ENCODE data around the gene RPL15. TPM values are rescaled to one million over a fixed set of nuclear protein-coding genes. Genes with fewer than 3 reads are reported as not detected.

The RPL15 gene
- total and polyA plus RNA-seq, 3 donors from 2014 or later = 783 to 1,993 (median 1,409) TPM

GRCh38 chr3:23964537-23965235, 47.8 kb downstream of the RPL15 start:
- intact Hi-C loops (cut with DNase I; ENCODE audit: low total_unique reads) = no loop called here
- no peaks in the 10 kb centered on the region for H3K27me3 ChIP-seq
- H3K9me3 ChIP-seq = no peaks in the 10 kb centered on the region
- no peaks in the 10 kb centered on the region for H3K4me1 ChIP-seq
- H3K4me3 ChIP-seq = no peak overlapping the region
- H3K36me3 ChIP-seq (ENCODE audit: low read depth, missing control alignments) = no peaks in the 10 kb centered on the region
- DNase-seq = no peak
- TF ChIP-seq CTCF (IDR thresholded peaks at IDR 0.05) (no peak), POLR2A (IDR thresholded peaks at IDR 0.05) (no peak)
- H3K27ac ChIP-seq = no peak overlapping the region
- WGBS, 2 donors = 81 to 85% methylated on average over 3 of the region's 3 CpGs

- DNase-seq = no peak
- no peak overlapping the region for H3K4me3 ChIP-seq
- TF ChIP-seq CTCF (IDR thresholded peaks at IDR 0.05) = no peak
- no peak for TF ChIP-seq POLR2A (IDR thresholded peaks at IDR 0.05)
- H3K27me3 ChIP-seq = no peaks in the 10 kb centered on the region
- no peak overlapping the region for H3K27ac ChIP-seq
- intact Hi-C loops (cut with DNase I; ENCODE audit: low total_unique reads) = no loop called here
- H3K4me1 ChIP-seq = no peaks in the 10 kb centered on the region
- WGBS, 2 donors = 89% methylated on average over 1 of the region's 1 CpG
- no peaks in the 10 kb centered on the region for H3K36me3 ChIP-seq (ENCODE audit: low read depth, missing control alignments)
- no peaks in the 10 kb centered on the region for H3K9me3 ChIP-seq
Measured at GRCh38 chr3:23966328-23966727, 49.4 kb downstream of the RPL15 start.

- no peaks in the 10 kb centered on the region for H3K27me3 ChIP-seq
- H3K4me3 ChIP-seq = no peak overlapping the region
- WGBS, 2 donors = 89 to 95% methylated on average over 5 of the region's 5 CpGs
- intact Hi-C loops (cut with DNase I; ENCODE audit: low total_unique reads) = no loop called here
- no peaks in the 10 kb centered on the region for H3K9me3 ChIP-seq
- no peaks in the 10 kb centered on the region for H3K4me1 ChIP-seq
- no peak overlapping the region for H3K27ac ChIP-seq
- H3K36me3 ChIP-seq (ENCODE audit: low read depth, missing control alignments) = no peaks in the 10 kb centered on the region
- TF ChIP-seq POLR2A (IDR thresholded peaks at IDR 0.05) = no peak
- no peak for TF ChIP-seq CTCF (IDR thresholded peaks at IDR 0.05)
- DNase-seq = no peak
Measured at GRCh38 chr3:23968463-23969184, 51.7 kb downstream of the RPL15 start.

GRCh38 chr3:23969393-23969792, 52.5 kb downstream of the RPL15 start:
- no peaks in the 10 kb centered on the region for H3K36me3 ChIP-seq (ENCODE audit: low read depth, missing control alignments)
- WGBS, 2 donors = 89 to 92% methylated on average over 4 of the region's 4 CpGs
- intact Hi-C loops (cut with DNase I; ENCODE audit: low total_unique reads) = no loop called here
- H3K27ac ChIP-seq = no peak overlapping the region
- H3K4me3 ChIP-seq = no peak overlapping the region
- no peaks in the 10 kb centered on the region for H3K9me3 ChIP-seq
- no peak for DNase-seq
- H3K27me3 ChIP-seq = no peaks in the 10 kb centered on the region
- TF ChIP-seq CTCF (IDR thresholded peaks at IDR 0.05) (no peak), POLR2A (IDR thresholded peaks at IDR 0.05) (no peak)
- H3K4me1 ChIP-seq = no peaks in the 10 kb centered on the region

Other genes starting within 250 kb of the RPL15 start
- gene UBE2E1, start 111.2 kb upstream of the RPL15 start, total RNA-seq = 10 to 100 TPM; 68.7 to 82.2 TPM
- gene UBE2E1, start 111.2 kb upstream of the RPL15 start, polyA plus RNA-seq (ENCODE audit: insufficient read depth, low read depth, low replicate concordance) = 89.5 TPM
- gene NKIRAS1, start 142 bp upstream of the RPL15 start, total RNA-seq = 10 to 100 TPM; 37.2 to 41.1 TPM
- gene NKIRAS1, start 142 bp upstream of the RPL15 start, polyA plus RNA-seq (ENCODE audit: insufficient read depth, low read depth, low replicate concordance) = 35.0 TPM
- gene NR1D2, start 28.2 kb downstream of the RPL15 start, total RNA-seq = 10 to 100 TPM; 33.1 to 41.2 TPM
- gene NR1D2, start 28.2 kb downstream of the RPL15 start, polyA plus RNA-seq (ENCODE audit: insufficient read depth, low read depth, low replicate concordance) = 14.5 TPM